HG03108 (cell line): ENCODE results near the gene MROH2B.

Experiments used
- ATAC-seq: cut with Tn5 transposase; IDR thresholded peaks from one replicate; pipeline ENCODE4 v1.9.1; 2021; ENCODE audit warnings: moderate library complexity; ENCODE audit not compliant: unreplicated experiment

Gene MROH2B

DNA sequence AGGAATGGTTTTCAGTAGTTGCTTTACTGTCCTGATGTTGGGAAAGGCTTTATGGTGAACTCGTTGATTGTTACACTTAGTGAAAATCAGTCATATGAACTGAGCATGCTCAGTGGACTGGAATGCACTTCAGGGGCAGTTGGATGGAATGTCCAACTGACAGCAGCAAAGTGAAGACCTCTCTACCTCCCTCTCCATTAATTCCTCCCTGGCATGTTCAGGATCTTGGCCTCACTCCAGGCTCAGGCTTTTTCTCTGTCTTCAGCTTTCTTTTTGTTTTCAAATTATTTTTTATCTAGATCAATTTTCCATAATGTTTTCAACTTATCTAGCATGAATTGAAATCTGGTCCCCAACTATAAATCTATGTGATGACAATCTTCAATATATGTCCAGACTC is at the start of gene MROH2B:
Gene MROH2B (minus strand): TSS at position 101 of the 400 bp plus-strand sequence. CDS start 490 bp downstream, outside the sequence.
- no peak for ATAC-seq

DNA sequence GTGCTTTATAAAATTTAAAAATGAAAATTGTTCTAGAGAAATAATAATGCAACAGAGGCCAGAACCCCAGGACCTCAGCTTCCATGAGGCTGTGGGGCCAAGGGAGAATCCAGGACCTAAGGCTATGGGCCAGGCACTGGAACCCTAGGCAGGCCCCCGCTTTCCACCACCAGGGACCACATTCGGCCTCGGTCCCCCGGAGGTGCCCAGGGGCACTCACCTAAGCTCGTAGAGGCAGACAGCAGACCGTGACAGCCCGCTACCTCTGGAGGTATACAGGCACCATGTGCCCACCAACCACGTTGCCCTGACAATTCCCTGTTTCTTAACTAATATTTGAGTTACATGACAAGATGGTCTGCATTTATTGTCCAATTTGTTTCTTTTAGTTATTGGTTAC is 49.5 kb upstream of the MROH2B start:
- ATAC-seq, result no peak

DNA sequence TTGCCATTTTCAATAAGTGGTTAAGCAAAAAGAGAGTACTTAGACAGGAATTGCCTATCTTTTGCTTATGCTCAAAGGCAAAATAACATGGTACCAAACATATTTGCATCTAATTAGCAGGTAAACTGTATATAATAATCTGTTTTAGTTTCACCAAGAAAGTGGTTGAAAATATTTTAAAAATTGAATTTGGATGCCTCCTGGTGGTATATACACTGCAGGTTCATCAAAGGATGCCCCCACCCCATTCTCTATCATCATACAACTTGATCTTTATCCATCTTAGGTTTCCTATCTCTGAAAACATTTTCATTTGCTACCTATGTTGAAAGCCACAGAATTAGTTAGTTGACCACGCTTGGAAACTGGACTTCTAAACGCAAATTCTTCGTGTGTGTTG is 47.0 kb upstream of the MROH2B start:
- no peak for ATAC-seq

DNA sequence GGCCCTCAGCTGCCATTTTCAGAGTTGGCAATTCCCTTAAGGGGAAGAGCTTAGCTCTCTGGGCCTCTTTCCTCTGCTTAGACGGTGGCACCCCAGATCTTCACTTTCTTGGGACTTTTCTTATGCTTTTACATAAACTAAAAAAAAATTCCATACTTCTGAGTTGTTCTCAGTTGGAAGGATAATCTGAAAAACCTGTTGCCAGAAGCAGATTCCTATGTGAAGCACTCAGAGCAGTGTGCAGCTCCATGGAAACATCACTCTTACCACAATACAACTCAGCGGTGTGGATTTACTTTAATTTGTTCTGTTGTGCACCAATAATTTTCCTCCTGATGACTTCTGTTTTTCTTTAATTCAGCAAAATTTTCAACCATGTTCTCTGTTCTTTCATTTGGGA is 44.1 kb upstream of the MROH2B start:
- ATAC-seq, result no peak

DNA sequence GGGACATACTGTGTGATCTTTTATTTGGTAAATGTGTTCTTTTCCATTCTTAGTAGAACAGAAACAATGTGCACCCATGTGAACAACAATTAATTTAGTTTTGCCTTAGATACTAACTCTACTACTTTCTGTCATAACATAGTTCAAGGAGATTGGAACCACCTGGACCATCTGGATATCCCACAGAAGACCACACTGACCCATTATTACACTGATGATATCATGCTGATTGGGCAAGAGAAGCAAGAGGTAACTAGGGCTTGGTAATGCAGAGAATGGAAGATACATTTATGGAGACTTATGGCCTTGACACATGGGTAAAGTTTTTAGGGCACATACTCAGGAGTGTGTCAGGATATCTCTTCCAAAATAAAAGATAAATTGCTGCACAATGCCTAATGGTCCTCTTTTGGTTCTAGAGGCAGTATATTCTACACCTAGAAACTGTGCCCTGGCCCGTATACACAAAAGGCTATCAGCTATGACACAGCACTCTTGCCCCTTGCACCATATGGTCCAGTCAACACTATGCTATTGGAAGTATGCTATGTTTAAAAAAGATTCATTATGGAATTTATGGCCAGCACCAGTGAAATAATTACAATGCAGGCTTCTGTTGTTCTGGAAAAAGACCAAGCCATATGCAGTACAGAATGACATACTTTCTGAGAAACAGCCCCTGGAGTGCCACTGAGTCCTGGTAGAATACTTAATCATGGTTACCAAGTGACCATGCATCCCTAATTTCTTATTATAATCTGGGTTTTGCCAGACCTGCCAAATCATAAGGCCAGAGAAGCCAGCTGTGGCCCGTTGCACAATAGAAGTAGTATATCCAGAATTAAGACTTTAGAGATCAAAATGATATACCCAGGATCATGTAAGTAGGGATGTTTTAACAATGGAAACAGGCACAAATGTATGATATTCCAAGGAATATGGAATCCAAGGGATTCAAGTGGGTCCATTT is 41.6 kb upstream of the MROH2B start:
- no peak for ATAC-seq

DNA sequence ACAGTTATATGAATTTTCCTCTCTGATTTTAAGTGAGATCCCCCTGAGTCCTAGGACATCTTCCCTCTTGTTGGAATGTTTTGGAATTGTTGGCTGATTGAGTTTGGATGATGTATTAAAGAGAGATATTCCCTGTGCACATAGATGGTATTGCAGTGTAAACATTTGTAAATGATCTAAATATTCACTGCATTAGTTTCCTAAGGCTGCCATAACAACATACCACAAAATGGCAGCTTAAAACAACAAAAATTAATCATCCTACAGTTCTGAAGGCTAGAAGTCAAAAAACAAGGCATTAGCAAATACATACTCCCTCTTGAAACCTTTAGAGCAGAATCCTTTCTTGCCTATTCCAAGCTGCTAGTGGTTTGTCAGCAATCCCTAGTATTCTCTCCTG is 38.0 kb upstream of the MROH2B start:
- no peak for ATAC-seq

DNA sequence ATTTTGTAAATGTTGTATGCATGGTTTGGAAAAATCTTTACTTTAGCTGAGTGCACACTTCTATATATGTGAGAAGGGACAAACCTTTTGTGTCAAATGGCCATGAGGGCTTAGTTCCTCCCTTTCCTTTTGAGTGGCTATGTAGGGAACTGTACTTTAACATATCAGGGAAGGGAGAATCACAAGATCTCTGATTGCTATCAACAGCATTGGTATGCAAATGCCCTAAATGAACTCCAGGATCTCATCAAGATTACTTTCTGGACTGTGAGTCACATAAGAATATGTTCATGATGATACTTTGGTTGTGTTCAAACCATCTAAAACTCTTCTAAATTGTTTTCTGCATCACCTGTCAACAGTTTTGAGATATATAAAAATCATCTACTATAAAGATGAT is 31.2 kb upstream of the MROH2B start:
- no peak for ATAC-seq

DNA sequence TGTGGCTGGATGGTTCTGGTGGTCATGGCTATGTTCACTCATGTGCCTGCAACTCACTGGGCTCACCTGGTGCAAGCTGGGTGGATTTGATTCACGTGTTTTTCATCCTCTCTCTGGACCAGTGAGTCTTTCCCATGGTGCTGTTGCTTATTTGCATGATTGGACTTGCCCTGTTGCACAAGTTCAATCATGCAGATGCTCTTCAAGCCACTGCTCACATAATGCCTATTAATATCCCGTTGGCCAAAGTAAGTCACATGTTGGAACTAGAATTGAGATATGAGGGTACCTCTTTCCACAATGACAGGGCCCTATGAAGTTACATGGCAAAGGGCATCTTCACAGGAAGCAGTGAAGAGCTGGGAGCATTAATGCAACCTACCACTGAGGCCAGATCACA is 26.5 kb upstream of the MROH2B start:
- ATAC-seq, result no peak

DNA sequence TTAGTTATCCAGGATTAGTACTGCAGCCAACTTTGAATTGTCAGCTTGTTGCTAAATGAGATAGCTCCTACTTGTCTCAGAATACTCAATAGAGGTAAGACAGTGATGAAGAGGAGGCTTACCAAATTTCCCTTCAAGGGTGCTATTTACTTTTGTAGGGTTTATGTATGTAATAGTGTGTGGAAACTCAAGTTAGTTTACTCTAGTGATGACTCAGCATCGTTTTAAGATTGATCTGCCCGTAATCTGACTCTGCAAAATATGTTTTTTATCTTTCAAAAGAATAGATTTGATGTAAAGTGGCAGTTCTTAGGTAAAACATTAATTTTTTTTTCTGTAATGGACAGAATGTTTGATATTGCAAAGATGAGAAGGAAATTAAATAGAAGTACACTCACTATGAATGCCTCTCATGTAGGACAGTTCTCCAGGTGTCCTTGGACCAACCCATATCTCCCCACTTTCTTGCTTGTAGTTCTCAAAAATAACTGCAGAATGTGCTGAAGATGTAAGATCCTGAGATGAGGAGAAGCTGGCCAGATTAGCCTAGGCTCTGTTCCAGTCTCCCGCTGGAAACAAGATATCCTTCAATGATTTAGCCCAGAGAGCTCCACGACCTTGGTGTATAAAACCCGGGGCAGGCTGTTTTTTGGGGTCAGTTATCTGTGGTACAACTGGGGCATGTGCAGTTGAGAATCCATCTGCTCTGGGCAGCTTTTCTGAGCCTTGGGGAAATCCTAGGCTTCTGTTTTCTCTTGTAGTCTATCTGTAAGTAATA is 24.4 kb upstream of the MROH2B start:
- no peak for ATAC-seq

DNA sequence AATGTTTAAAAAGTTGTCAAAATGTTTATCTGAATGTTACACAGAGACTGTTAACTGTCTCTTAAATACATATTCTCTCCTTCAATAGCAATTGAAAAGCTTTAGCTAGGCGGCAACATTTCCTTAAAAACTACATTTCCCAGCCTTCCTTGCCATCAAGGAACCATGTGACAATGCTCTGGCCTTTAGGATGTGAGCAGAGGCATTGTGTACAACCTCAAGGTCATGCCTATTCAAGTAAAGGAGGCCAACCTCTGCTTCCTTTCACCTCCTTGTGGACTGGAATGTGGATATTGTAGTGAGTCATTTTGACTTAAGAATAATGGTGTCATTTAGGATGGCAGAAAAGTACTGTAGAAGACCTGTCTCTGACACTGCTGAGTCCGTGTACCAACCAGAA is 23.7 kb upstream of the MROH2B start:
- ATAC-seq, result no peak

DNA sequence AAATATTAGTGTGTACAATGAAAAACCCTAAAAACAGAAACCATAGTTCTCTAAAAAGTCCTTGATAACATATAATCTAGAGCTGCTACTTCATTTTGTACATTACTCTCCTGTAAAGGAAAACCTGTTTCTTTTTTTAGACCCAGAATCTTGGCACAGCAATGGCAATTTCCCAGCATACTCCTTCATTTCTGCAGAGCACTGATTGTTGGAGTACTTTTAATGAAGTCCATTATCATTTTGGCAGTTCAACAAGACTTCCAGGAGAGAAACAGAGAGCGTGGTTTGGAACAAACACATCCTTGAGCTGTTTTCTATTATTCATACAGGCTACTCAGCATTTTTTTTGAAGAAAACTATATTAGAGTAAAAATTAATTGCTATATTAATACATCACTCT is 22.7 kb upstream of the MROH2B start:
- no peak for ATAC-seq

DNA sequence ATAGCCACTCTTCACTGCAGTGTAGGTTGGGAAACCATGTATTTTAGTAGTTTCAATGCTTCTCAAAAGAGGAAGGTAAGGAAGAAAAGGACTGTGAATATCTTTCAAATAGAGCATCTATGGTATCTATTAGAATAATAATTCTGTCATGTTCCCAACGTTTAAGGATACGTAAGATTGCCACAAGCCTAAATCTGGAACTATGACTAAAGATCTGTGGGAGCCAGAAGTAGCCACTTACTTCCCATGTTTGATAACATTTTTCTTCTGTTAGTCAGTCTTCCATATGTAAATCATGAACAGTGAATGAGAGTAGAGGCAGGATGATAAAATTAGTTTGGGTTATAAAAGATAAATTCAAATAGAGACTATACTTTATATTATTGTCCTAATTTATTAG is 16.3 kb upstream of the MROH2B start:
- ATAC-seq, result no peak

DNA sequence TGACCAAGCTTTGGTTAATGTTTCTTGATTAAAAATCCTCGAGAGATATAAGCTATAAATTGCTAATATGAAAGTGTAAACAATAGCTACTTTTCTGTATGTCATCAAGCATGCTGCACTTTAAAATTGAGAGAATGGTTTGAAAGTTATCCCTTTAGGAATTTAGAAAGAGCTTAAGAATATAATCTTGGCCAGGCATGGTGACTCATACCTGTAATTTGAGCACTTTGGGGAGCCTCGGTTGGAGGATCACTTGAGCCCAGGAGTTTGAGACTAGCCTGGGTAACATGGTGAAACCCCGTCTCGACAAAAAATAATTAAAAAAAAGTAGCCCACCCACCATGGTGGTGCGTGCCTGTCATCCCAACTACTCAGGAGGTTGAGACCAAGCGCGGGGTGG is 12.2 kb upstream of the MROH2B start:
- no peak for ATAC-seq

DNA sequence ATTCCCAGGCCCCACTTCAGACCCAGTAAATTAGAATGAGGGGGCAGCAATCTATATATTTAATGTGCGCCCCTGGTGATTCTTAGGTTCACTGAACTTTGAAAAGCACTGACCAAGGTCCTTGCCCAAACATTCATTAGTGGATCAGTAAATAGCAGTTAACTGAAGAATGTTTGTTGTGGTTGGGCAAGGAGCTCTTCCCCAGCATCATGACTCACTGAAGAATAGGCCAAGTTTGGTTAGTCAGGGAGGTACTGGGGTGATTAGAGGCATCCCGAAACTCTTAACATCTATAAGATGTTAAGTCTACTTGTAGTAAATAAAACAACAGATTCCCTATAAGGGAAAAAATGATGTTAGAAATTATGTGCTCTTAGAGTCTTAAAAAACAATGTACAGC is 833 bp upstream of the MROH2B start:
- no peak for ATAC-seq

DNA sequence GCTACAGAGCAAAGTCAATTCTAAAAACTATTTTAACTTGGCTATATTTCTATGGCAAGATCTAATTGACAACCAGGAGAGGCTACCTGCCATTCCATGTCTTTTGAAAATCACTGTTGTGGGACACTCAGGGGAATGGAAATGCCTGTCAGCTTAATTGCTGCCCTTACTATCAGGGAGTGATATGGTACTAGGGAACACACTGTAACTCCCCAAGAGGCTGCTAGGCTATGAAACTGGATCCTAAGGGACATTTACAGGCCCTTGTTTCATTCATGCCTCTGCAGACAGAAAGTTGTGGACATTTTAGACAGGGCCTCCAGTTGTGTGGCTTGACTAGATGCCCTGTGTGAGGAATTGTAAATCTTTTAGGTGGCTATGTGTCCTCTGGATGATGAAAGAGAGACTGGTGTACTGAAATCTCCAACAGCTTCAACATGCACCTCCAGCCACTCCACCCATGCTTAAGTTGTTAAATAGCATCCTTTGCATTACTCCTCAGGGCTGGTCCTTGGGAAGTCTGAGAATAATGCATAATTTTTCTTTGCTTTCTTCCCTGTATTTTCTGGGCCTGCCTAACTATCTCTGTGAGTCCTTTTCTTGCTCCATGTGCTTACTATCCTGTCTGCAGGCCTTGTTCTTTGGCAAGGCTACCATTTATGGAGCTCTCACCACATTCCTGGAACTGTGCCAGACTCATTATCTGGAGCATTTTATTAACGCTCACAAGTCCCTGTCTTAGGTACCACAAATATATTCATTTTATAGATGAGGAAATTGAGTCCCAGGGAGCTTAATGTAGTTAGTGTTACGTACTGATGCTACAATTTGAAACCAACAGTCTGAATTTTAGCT is 3.2 kb downstream of the MROH2B start:
- no peak for ATAC-seq

DNA sequence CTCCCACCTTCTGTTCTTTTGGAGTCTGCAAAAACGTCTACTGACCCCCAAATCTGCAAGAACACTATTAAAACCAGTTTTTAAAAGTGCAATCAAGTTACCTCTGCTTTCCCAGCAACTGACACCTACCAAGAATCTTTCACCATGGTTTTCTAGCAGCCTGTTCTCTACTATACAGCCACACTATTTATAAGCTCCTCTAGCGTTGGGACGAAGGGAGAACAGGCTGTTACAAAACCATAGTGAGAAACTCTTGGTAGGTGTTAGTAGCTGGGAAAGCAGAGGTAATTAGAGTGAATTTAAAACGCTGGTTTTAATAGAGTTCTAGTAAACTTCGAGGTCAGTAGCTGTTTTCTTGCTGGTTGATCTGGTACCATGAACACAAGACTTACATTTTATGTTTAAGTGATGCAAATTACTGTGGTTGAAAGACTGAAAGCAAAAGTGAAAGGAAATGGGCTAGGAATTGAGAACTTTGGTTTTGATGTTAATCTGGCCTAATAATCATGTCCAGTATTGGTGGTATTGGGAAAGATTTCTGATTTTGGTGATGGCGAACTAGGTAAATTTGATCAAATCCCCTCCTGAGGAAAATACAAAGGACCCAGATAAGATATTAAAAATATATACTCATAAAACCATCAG is 5.3 kb downstream of the MROH2B start:
- no peak for ATAC-seq

DNA sequence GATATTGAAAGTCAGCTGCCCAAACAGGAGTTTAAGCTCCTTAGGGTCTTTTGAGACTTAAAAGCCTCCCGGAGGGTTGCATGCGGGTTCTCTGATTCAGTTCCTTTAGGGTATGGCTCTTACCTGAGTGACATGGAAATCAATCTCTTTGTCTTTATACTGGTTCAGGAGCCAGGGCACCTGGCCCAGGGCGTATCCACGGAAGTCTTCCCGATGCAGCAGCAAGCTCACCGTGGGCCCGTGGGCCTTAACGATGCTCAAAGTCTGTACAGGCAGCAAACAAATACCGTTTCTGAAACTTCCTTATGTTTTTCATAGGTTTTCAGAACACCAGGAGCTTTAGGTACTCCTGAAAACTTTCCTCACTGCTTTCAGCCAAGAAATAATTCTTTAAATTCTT is 13.2 kb downstream of the MROH2B start:
- no peak for ATAC-seq

DNA sequence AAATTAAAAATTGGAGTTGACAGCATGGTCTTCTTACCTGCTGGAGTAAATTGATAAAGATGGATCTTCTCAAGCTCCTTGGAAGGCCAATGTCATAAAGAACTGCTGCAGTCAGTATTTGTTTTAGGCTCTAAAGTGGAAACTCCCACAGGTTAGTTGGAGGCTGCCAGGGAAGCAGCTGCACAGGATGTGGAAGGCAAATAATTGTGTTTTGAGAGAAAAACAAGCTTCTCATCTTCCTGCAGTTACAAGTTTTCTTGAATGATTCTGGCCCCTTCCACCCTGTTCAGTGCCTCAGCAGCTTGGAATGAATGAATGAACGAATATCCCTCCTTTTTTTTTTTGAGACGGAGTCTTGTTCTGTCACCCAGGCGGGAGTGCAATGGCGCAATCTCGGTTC is 13.9 kb downstream of the MROH2B start:
- ATAC-seq, result no peak

DNA sequence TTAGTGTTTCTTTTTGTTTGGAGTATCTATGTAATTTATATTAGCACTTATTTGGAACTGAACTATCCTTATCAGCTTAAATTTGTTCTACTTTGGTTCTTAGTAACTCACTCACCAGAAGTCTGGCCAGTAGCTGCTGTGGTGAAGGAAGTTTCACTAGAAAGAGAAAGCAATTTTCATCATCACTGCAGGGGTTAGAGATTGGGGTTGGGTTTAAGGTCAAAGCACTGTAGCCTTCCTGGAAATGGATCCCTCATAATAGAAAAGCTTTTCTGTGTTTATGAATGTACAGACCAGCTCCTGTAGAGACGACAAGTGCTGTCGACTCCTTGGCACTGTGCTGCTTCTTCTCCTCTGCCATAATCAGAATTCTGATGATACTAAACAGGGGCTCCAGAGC is 22.2 kb downstream of the MROH2B start:
- no peak for ATAC-seq

DNA sequence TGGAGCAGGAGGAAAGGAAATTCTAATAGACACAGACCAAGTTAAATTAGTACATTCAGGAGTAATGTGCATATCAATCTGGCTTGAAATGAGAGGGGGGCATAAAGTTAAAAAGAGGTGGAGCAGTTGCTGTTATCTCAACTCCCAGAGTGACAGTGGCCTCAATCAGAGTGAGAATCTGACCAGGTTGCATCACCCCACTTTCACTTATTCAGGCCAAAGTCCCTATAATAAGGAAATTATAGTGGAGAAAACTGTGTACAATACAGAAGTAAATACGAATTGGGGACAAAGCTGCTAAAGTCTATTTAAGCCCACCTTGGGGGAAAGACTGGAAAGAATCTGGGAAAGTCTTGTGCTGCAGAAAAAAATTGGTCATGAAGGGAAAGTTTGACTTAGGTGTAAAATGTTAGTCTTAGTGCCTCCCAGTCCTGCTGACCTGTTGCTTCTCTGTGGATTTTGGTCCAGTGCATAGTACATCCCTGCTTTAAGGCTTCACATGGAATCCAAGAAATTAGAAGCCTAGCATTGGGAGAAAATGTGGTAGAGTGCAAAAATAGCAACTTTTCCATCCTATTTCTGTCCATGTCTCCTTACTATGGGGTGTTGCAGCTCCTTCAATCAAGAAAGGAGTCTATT is 27.9 kb downstream of the MROH2B start:
- no peak for ATAC-seq
